Measurements from ENCODE around the gene PCYOX1L.

The PCYOX1L gene

DNA sequence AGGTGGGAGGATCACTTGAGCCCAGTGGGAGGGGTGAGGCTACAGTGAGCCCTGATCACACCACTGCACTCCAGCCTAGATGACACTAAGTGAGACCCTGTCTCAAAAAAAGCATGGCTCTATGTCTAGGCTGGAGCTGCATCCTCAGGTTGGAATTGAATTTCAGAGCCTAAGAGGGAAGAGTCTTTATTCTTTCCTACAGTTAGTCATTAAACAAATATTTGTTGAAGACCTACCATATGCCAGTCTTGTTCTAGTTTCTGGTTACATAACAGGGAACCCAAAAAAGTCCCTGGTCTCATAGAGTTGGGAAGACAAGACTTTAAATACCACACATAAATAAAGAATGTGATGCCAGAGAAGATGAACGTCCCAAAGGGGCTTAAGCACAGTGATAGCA lies 19.5 kb upstream of the PCYOX1L start:
- DNase-seq (ENCODE audit: low spot score), result no peak

GRCh38 chr5:149340920-149341319 lies 16.9 kb upstream of the PCYOX1L start:
- no peak for DNase-seq (ENCODE audit: low spot score)

- no peak for DNase-seq (ENCODE audit: low spot score)
These were observed 16.0 kb upstream of the PCYOX1L start for GRCh38 chr5:149341876-149342275.

DNA sequence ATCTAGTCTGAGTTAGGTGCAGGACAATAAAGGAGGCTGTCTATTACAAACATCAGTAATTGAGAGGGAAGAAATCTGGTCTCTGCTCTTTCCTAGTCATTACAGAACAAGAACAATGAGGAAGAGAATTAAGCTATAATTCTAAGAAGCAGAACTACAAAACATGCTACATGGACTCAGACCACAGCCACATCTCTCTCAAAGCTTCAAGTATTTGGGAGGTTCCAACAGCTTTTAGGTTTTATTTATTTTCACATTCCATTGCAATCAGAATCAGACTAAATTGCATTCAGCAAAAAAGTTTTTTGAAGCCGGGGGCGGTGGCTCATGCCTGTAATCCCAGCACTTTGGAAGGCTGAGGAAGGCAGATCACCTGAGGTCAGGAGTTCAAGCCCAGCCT lies 13.7 kb upstream of the PCYOX1L start:
- DNase-seq (ENCODE audit: low spot score), result no peak

DNA sequence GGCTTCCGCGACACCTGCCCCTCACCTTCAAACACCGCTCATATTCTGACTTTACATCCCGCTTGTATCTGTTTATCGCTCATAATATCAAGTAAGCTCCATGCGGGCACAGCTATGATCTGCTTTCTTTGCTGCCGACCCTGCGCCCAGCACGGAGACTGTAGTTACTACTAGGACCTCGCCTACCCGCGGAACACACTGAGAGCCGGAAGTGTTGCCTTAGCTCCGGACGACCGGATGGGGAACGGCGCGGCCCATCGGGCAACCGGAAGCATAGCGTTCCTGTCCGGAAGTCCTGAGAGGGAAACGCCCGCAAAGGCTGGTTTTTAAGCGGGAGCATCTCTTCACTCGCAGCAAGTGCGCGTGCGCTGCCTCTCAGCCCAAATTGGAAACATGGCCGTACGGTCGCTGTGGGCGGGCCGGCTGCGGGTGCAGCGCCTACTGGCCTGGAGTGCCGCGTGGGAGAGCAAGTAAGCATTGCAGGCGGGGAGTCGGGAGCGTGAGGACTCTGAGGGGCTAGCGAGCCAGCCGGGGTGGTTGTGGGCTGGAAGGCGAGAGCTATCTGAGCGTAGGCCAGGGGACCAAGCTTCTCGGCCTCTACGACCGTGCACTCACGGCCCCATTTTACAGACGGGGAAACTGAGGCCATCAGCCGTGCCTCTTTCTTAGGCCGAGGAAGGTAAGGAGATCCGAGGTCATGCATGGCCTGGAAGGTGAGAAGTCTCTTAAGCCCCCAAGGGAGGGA lies 12.5 kb upstream of the PCYOX1L start, which contains the start of gene GRPEL2:
TSS of gene GRPEL2 (plus strand) at position 353 of the 745 bp plus-strand sequence. CDS start at position 394, 41 bp downstream.
- peak; percentile 95 for DNase-seq (ENCODE audit: low spot score)

- no peak for DNase-seq (ENCODE audit: low spot score)
These were observed 12.0 kb upstream of the PCYOX1L start for GRCh38 chr5:149345892-149346222.

GRCh38 chr5:149348518-149348917 lies 9.3 kb upstream of the PCYOX1L start:
- DNase-seq (ENCODE audit: low spot score), result no peak

DNA sequence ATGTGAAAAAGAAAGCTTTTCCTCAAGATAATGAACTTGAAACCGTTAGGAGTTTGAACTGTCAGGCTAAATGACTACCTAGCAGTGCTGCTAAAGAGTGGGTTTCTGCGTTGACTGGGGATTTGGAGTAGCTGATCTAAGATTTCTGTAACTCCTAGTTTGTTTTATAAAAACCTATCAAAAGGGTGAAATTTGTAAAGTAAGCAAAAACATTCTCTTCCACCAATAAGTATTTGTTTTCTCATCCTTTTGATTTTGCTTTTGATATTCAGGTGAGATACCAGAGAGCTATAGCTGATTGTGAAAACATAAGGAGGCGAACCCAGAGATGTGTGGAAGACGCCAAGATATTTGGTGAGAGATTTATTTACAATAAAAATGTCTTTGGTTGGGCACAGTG lies 8.5 kb upstream of the PCYOX1L start:
- DNase-seq (ENCODE audit: low spot score), result no peak

DNA sequence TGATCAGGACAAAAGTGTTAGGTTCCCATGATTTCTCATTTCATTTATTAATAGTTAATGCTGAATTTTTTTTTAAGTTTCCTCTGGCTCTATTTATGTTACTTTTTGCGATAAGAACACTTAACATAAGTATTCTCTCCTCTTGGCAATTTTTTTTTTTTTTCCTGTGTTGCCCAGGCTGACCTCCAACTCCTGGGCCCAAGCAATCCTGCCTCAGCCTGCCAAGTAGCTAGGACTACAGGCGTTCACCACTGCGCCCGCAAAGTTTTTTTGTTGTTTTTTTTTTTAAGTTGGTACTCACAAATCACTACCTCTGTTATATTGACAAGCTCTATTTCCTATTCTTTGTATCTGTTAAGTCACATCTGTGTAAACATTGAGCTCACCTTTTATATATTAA lies 5.7 kb upstream of the PCYOX1L start:
- DNase-seq (ENCODE audit: low spot score), result no peak

DNA sequence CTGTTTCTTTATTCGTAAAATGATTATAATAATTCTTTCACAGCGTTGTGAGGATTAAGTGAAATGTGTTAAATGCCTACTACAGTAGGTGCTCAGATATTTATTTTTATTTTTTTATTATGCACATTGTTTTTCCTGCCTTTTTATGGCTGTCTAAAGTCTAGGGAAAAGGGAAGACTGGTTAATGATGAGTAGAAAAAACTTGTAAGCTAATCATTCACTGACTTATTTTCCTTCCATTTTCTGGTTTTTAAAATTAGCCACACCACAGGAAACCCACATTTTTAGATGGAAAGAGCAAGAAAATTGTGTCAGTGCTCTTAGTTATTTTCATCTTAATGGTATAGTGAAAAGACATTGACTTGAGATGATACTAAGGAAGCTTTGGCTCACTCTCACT lies 3.9 kb upstream of the PCYOX1L start:
- DNase-seq (ENCODE audit: low spot score), result no peak

DNA sequence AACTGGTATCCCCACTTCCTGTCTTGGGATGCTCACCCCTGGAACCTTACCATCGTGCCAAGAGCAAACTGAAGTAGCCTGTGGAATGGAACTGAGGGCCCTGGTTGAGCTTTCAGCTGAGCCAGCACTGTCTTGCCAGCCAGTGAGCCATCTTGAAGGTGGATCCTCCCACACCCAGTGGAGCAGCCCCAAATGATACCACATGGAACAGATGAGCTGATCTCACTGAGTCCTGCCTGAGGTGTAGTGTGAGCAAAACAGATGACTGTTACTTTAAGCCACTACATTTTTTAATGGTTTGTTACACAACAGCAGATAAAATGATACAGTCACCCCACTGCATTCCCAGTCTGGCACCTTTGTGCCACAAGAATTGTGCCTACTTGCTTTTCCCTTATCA lies 2.2 kb upstream of the PCYOX1L start:
- no peak for DNase-seq (ENCODE audit: low spot score)

DNA sequence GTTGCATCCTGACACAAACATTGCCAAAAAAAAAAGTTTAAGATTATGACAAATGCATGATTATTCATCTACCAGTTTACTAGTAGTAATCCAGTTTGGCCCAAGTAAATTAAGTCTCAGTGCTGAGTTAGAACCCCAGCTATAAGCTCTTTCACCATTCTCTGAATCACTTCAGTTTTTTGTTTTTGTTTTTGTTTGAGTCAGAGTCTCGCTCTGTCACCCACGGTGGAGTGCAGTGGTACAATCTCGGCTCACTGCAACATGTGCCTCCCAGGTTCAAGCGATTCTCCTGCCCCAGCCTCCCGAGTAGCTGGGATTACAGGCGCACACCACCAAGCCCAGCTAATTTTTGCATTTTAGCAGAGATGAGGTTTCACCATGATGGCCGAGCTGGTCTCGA lies 1.5 kb upstream of the PCYOX1L start:
- DNase-seq (ENCODE audit: low spot score), result no peak

- peak; percentile 52 for DNase-seq (ENCODE audit: low spot score)
These were observed 427 bp downstream of the PCYOX1L start for GRCh38 chr5:149358294-149358651.

- peak; percentile 33 for DNase-seq (ENCODE audit: low spot score)
These were observed 1.1 kb downstream of the PCYOX1L start for GRCh38 chr5:149358868-149359495.

- DNase-seq (ENCODE audit: low spot score), result no peak
These were observed 2.4 kb downstream of the PCYOX1L start for GRCh38 chr5:149360272-149360671.

DNA sequence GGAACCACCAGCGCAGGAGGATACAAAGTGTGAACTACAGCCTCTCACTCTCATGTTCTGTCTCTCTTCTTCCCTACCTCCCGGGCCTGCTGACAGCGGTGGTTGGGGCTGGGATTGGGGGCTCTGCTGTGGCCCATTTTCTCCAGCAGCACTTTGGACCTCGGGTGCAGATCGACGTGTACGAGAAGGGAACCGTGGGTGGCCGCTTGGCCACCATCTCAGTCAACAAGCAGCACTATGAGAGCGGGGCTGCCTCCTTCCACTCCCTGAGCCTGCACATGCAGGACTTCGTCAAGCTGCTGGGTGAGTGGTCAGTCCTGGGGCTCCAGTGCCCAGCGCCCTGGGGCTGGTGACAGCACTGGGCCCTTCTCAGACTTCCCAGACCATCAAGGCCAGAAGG lies 4.7 kb downstream of the PCYOX1L start:
- DNase-seq (ENCODE audit: low spot score), result no peak

GRCh38 chr5:149363358-149363757 lies 5.5 kb downstream of the PCYOX1L start:
- no peak for DNase-seq (ENCODE audit: low spot score)

- no peak for DNase-seq (ENCODE audit: low spot score)
These were observed 6.1 kb downstream of the PCYOX1L start for GRCh38 chr5:149363936-149364335.

GRCh38 chr5:149364719-149365118 lies 6.9 kb downstream of the PCYOX1L start:
- no peak for DNase-seq (ENCODE audit: low spot score)

DNA sequence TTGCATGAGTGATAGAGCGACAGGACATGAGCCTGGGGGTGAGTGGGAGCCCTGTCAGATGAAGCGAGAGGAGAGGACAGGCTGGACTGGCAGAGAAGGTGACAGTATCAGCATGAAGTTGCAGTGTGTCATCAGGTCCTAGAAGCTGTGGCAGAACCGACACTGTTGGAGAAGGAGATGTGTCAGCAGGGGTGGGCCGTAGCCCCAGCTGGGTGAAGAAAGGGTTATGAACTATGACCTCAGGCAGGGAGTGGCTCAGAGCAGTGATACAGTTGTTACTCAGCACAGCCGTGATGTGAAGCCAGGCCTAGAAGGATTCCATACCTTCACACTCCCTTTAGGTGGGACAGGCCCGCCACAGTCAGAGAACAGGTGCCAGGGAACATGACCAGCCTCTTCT lies 7.6 kb downstream of the PCYOX1L start:
- no peak for DNase-seq (ENCODE audit: low spot score)

GRCh38 chr5:149366169-149366729 lies 8.4 kb downstream of the PCYOX1L start:
- no peak for DNase-seq (ENCODE audit: low spot score)

DNA sequence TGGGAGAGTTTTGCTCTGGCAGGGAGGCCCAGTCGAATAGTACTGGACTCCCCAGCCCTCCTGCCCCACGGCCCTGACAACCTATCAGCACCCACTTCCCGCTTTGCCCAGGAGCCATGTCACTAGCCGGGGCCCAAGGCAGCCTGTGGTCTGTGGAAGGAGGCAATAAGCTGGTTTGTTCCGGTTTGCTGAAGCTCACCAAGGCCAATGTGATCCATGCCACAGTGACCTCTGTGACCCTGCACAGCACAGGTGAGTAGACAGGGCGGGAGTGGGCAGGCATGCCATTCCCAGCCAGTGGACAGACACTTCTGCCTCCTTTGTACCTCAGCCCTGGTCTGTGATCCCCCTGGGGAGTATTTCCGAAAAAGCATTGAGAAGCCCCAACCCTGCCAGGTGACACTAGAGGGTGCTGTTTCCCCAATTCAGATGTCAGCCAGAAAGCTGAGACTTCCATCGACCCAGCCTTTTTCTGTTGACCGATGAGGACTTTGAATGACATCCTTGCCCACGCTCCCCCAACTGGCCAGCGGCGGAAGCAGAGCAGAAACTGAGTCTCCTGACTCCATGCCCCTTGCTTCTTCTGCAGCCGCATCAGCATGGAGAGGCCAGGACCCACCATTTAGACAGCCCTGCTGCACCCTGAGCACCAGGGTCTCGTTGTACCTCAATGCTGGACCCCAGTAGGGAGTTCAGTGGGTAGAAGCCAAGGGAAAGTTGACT lies 9.6 kb downstream of the PCYOX1L start:
- peak; percentile 45 for DNase-seq (ENCODE audit: low spot score)
